ENCODE measurements around the gene COP1. TPM values are rescaled to one million over a fixed set of nuclear protein-coding genes. Genes with fewer than 3 reads are reported as not detected.

The COP1 gene
- total and polyA plus RNA-seq, 2 of the 4 experiments (the other 2 are of a cell fraction): 17.8 to 35.0 TPM

GRCh38 chr1:175922254-175922881 is 284.7 kb downstream of the COP1 start:
- no peak overlapping the region for H3K27ac ChIP-seq (ENCODE audit: insufficient read depth, low read length)
- peak overlapping the region; percentile 46; the same call in 1 of the 2 replicates for H3K18ac ChIP-seq (ENCODE audit: low read depth, low read length)
- H2BK15ac ChIP-seq (ENCODE audit: low read depth, low read length): peak overlapping the region; percentile 50; the same call in 1 of the 3 replicates
- peak overlapping the region; percentile 24; the same call in 1 of the 2 replicates for H3K14ac ChIP-seq (replicated peaks; ENCODE audit: low read depth, low read length)
- H2AFZ ChIP-seq (replicated peaks; ENCODE audit: low read length, poor library complexity): no peak overlapping the region
- no peaks in the 10 kb centered on the region for H3K79me1 ChIP-seq (ENCODE audit: low read depth in 1 of 2, low read length in 2 of 2)
- peak overlapping the region; percentile 55 for H3K4ac ChIP-seq (ENCODE audit: low read depth, low read length)
- dilution Hi-C loops (cut with HindIII; ENCODE audit: low sequenced_read_pairs, unreplicated experiment) (no loop called here), in situ Hi-C loops (cut with MboI; ENCODE audit: low sequenced_read_pairs) (no loop called here), intact Hi-C loops (cut with micrococcal nuclease) (no loop called here)
- peak overlapping the region in 1 of 2 experiments; percentile 9; a peak in 1 of 4 replicates for H4K8ac ChIP-seq (ENCODE audit: low read depth in 2 of 2, low read length in 2 of 2)
- H3K27me3 ChIP-seq (ENCODE audit: control insufficient read depth, insufficient read depth, low read length): no peaks in the 10 kb centered on the region
- DNase-seq (no peak), ATAC-seq (ENCODE audit: low read depth) (no peak)
- H3K23ac ChIP-seq (ENCODE audit: low read depth, low read length): no peak overlapping the region
- no peak overlapping the region for H2AK9ac ChIP-seq (replicated peaks; ENCODE audit: low read depth, low read length, poor library complexity)
- ChIA-PET POLR2A (ENCODE audit: unreplicated experiment) (no interaction called here), CTCF (no interaction called here)
- peak overlapping the region; percentile 7; the same call in 1 of the 2 replicates for H2BK120ac ChIP-seq (ENCODE audit: low read depth, low read length)
- BruUV-seq (replicated peaks): no TSS peak
- no peaks in the 10 kb centered on the region for H4K20me1 ChIP-seq (ENCODE audit: insufficient read depth, low read length)
- peaks cover 11% of the 10 kb centered on the region for H3K4me1 ChIP-seq (ENCODE audit: control insufficient read depth, insufficient read depth, low read length)
- H3K9me3 ChIP-seq (ENCODE audit: control insufficient read depth, insufficient read depth, low read length): no peaks in the 10 kb centered on the region
- H3K56ac ChIP-seq (ENCODE audit: extremely low read depth, insufficient read depth, low read length): no peak overlapping the region
- H3K9ac ChIP-seq (ENCODE audit: low read depth, low read length): no peak overlapping the region
- WGBS, 2 experiments (ENCODE audit: extremely low coverage in 2 of 2, insufficient read length in 1 of 2): no CpG with 5 or more reads among the region's 3 CpGs
- no peaks in the 10 kb centered on the region for H3K36me3 ChIP-seq (ENCODE audit: control insufficient read depth, insufficient read depth, low read length)
- peak overlapping the region; percentile 42; the same call in 1 of the 2 replicates for H2BK20ac ChIP-seq (ENCODE audit: low read depth, low read length)
- H3K9me1 ChIP-seq (ENCODE audit: insufficient read depth, low read length): 0 out of 2 replicates have a peak, but pooled peaks cover 4% of the 10 kb centered on the region
- H2BK5ac ChIP-seq (ENCODE audit: low read depth, low read length, poor library complexity, severe bottlenecking): no peak overlapping the region
- 0 out of 2 replicates have a peak overlapping the region, but pooled peaks have one; percentile 18 for H2AK5ac ChIP-seq (ENCODE audit: low read depth, low read length)
- H4K5ac ChIP-seq (ENCODE audit: low read depth, low read length): peak overlapping the region; percentile 35; the same call in 1 of the 2 replicates
- no peak overlapping the region; the same call in 1 of the 2 replicates for H4K91ac ChIP-seq (ENCODE audit: insufficient read depth, low read depth, low read length)
- H3K4me2 ChIP-seq (ENCODE audit: low read depth, low read length): no peak overlapping the region
- no peak overlapping the region for H3K4me3 ChIP-seq (ENCODE audit: insufficient read depth, low read depth, low read length)
- TF ChIP-seq BHLHE40 (IDR thresholded peaks at IDR 0.05; ENCODE audit: low read depth, low read length) (no peak), NFE2L2 (IDR thresholded peaks at IDR 0.05; ENCODE audit: low read depth, low read length) (no peak), POLR2A (IDR thresholded peaks at IDR 0.05; ENCODE audit: low read depth, low read length) (no peak), RCOR1 (IDR thresholded peaks at IDR 0.05; ENCODE audit: insufficient replicate concordance, low read length) (no peak), RFX5 (IDR thresholded peaks at IDR 0.05; ENCODE audit: low read depth, low read length) (no peak), ELK1 (IDR thresholded peaks at IDR 0.05; ENCODE audit: borderline replicate concordance, low read depth, low read length) (no peak), RAD21 (IDR thresholded peaks at IDR 0.05; ENCODE audit: low read length) (no peak), SMC3 (IDR thresholded peaks at IDR 0.05; ENCODE audit: low read depth, low read length) (no peak), CTCF (conservative IDR thresholded peaks at IDR 0.05; ENCODE audit: low read depth, low read length) (no peak), CHD1 (IDR thresholded peaks at IDR 0.05; ENCODE audit: low read depth, low read length) (no peak), FOS (IDR thresholded peaks at IDR 0.05; ENCODE audit: low read depth, low read length) (no peak), MAZ (IDR thresholded peaks at IDR 0.05; ENCODE audit: borderline replicate concordance, low read depth, low read length) (no peak), CEBPB (IDR thresholded peaks at IDR 0.05; ENCODE audit: low read depth, low read length) (no peak), MAFK (IDR thresholded peaks at IDR 0.05; ENCODE audit: low read depth, low read length) (no peak), MXI1 (IDR thresholded peaks at IDR 0.05; ENCODE audit: borderline replicate concordance, low read depth, low read length) (no peak)

All from IMR-90 (cell line).